RWPE2 (cell line): Measurements from ENCODE around the gene RNF112.

ENCODE experiments used
- ATAC-seq: fragments of 200-7000 bp; cut with Tn5 transposase; 3 replicates; pipeline ENCODE4 v1.9.1; 2021; ENCODE audit warnings: low read depth
- DNase-seq: peaks from one replicate; pipeline ENCODE4 v3.0.0-alpha.2; 2020; ENCODE audit warnings: low spot score
- H3K27ac ChIP-seq: fragments of 450-650 bp; 2 replicates; pipeline ENCODE4 v1.5.1; 2017; ENCODE audit warnings: mild to moderate bottlenecking; ENCODE audit not compliant: poor library complexity, severe bottlenecking
- H3K27me3 ChIP-seq: fragments of 250-450 bp; sonication (Bioruptor Pico); 2 replicates; pipeline ENCODE4 v1.5.1; 2021; ENCODE audit warnings: mild to moderate bottlenecking, moderate library complexity; ENCODE audit not compliant: insufficient read depth, poor library complexity, severe bottlenecking
- H3K36me3 ChIP-seq: fragments of 250-450 bp; sonication (Bioruptor Pico); 2 replicates; pipeline ENCODE4 v1.5.1; 2020; ENCODE audit warnings: low read depth, mild to moderate bottlenecking, moderate library complexity
- H3K4me1 ChIP-seq: fragments of 250-450 bp; sonication (Bioruptor Pico); 2 replicates; pipeline ENCODE4 v1.5.1; 2021; ENCODE audit warnings: mild to moderate bottlenecking, moderate library complexity; ENCODE audit not compliant: insufficient read depth, poor library complexity, severe bottlenecking
- H3K4me3 ChIP-seq: fragments of 250-450 bp; sonication (Bioruptor Pico); 2 replicates; pipeline ENCODE4 v1.5.1; 2021; ENCODE audit warnings: mild to moderate bottlenecking, moderate library complexity; ENCODE audit not compliant: severe bottlenecking
- H3K9me3 ChIP-seq: fragments of 250-450 bp; sonication (Bioruptor Pico); 2 replicates; pipeline ENCODE4 v1.5.1; 2021; ENCODE audit warnings: mild to moderate bottlenecking, moderate library complexity; ENCODE audit not compliant: severe bottlenecking
- TF ChIP-seq, protein P1 (sequence below): fragments of 450-650 bp; IDR thresholded peaks from one replicate; pipeline ENCODE4 v1.5.1; 2017; ENCODE audit warnings: mild to moderate bottlenecking, moderate library complexity; ENCODE audit not compliant: poor library complexity, severe bottlenecking

The RNF112 gene

GRCh38 chr17:19415311-19415710, 4.3 kb downstream of the RNF112 start:
- Histone ChIP-seq H3K27ac (no peak overlapping the region), H3K4me1 (no peaks in the 10 kb centered on the region), H3K4me3 (no peak overlapping the region), H3K9me3 (no peaks in the 10 kb centered on the region), H3K36me3 (no peaks in the 10 kb centered on the region), H3K27me3 (no peaks in the 10 kb centered on the region)
- DNase-seq (no peak), ATAC-seq (no peak)
- TF ChIP-seq, protein P1, sequence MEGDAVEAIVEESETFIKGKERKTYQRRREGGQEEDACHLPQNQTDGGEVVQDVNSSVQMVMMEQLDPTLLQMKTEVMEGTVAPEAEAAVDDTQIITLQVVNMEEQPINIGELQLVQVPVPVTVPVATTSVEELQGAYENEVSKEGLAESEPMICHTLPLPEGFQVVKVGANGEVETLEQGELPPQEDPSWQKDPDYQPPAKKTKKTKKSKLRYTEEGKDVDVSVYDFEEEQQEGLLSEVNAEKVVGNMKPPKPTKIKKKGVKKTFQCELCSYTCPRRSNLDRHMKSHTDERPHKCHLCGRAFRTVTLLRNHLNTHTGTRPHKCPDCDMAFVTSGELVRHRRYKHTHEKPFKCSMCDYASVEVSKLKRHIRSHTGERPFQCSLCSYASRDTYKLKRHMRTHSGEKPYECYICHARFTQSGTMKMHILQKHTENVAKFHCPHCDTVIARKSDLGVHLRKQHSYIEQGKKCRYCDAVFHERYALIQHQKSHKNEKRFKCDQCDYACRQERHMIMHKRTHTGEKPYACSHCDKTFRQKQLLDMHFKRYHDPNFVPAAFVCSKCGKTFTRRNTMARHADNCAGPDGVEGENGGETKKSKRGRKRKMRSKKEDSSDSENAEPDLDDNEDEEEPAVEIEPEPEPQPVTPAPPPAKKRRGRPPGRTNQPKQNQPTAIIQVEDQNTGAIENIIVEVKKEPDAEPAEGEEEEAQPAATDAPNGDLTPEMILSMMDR, result no peak

DNA sequence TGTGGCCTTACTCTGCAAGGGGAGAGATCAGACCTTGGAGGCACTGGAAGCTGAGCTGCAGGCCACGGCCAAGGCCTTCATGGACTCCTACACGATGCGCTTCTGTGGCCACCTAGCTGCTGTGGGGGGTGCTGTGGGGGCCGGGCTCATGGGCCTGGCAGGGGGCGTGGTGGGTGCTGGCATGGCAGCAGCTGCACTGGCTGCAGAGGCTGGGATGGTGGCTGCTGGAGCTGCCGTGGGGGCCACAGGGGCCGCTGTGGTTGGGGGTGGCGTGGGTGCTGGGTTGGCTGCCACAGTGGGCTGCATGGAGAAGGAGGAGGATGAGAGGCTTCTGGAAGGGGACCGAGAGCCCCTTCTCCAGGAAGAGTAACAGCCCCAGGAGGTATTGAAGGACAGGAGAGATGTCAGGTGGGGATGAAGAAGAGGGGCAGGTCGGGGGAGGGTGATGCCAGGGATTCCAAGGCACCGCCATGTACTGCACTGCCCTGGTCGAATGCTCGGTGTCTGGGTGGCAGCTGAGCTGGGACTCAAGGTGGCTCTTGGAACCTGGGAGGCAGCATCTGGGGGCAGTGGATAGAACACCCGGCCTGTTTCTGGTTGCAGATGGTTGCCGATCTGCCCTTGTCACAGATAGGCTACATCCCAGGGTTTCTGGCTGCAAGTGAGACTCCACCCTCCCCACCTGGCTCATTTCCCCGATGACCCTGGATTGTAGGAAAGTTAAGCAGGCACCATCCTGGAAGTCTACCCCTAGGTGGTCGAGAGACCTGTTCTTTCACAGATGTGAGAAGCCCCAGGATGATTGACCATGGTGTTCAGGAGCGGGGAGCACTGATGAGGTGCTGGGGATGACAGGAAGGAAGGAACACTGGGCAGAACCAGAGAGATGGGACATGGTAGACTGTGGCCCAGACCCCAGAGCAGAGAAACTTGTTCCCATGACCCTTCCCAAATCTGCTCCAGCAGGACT, 5.1 kb downstream of the RNF112 start:
- H3K27ac ChIP-seq, result no peak overlapping the region
- no peaks in the 10 kb centered on the region for H3K9me3 ChIP-seq
- TF ChIP-seq, protein P1, result no peak
- no peaks in the 10 kb centered on the region for H3K27me3 ChIP-seq
- H3K36me3 ChIP-seq, result no peaks in the 10 kb centered on the region
- ATAC-seq (no peak), DNase-seq (no peak)
- H3K4me3 ChIP-seq, result no peak overlapping the region
- no peaks in the 10 kb centered on the region for H3K4me1 ChIP-seq

DNA sequence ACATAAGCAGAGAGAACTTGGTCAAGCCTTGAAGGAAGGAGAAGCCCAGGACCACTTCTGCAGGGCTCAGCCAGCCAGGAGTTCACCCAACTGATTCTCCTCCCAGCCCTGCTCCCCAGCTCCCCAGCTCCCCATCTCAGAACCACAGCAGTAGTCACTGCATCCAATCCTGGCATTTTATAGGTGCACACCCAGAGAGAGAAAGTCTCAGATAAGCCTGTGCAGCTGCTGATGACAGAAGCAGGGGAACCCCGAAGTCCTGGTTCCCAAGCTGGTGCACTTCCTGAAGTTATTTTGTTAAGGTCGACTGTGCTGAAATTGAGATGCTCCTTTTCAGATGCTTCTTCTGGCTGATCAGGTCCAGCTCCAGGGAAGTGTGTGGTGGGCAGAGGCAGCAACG, 6.6 kb downstream of the RNF112 start:
- TF ChIP-seq, protein P1, result no peak
- Histone ChIP-seq H3K27me3 (no peaks in the 10 kb centered on the region), H3K4me3 (no peak overlapping the region), H3K27ac (no peak overlapping the region), H3K9me3 (no peaks in the 10 kb centered on the region), H3K36me3 (no peaks in the 10 kb centered on the region), H3K4me1 (no peaks in the 10 kb centered on the region)
- no peak for DNase-seq
- no peak for ATAC-seq

GRCh38 chr17:19418251-19418992, 7.4 kb downstream of the RNF112 start:
- Histone ChIP-seq H3K27me3 (no peaks in the 10 kb centered on the region), H3K4me3 (no peak overlapping the region), H3K4me1 (no peaks in the 10 kb centered on the region), H3K9me3 (no peaks in the 10 kb centered on the region), H3K36me3 (no peaks in the 10 kb centered on the region), H3K27ac (no peak overlapping the region)
- peak; percentile 44; the same call in 1 of the 3 replicates for ATAC-seq
- TF ChIP-seq, protein P1, result no peak
- DNase-seq, result no peak
